Measurements from ENCODE around the gene IGF2BP2. TPM values are rescaled to one million over a fixed set of nuclear protein-coding genes. Genes with fewer than 3 reads are reported as not detected.
"Not testable (repeated sequence)": the region's sequence is repeated elsewhere in the genome, so short reads cannot be mapped to it uniquely, and the experiment has no call there.

Gene IGF2BP2
- polyA plus RNA-seq, 2 of the 4 experiments (the other 2 are of a cell fraction): 2.2 to 6.1 TPM

DNA sequence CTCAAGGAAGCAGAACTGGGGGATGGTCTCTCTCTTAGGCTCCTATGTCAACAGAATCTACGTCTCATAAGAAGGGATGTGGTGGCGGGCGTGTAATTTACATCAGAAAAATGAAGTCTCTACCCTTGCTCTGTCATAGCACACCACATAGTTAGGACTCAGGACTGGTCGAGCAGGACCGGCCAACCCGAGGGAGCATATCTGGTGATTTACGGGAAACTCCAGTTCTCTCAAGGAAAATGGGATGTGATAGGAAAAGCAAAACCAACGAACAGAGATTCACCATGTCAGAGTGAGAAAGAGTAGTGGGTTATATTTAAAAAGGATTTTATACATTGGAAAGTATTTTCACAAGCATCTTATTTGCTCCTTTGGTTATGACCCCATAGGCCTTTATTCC lies 54.7 kb downstream of the IGF2BP2 start:
- TF ChIP-seq MYC (IDR thresholded peaks at IDR 0.05; ENCODE audit: borderline replicate concordance, low read length): no peak
- TF ChIP-seq HOXB13 (CRISPR knock-in tag; IDR thresholded peaks at IDR 0.05; ENCODE audit: low read depth): no peak
- no peak for TF ChIP-seq SREBF2 (IDR thresholded peaks at IDR 0.05)
- no peak for TF ChIP-seq USF2 (IDR thresholded peaks at IDR 0.05)
- no peak for TF ChIP-seq SMC3 (IDR thresholded peaks at IDR 0.05)
- TF ChIP-seq PHF8 (IDR thresholded peaks at IDR 0.05; ENCODE audit: borderline replicate concordance, low read depth): no peak
- TF ChIP-seq CBX8 (IDR thresholded peaks at IDR 0.05): no peak
- TF ChIP-seq CHD2 (IDR thresholded peaks at IDR 0.05; ENCODE audit: low read length, partially characterized antibody): no peak
- no peak for TF ChIP-seq FOSB (CRISPR knock-in tag; IDR thresholded peaks at IDR 0.05)
- no peak for TF ChIP-seq HOXB5 (CRISPR knock-in tag; IDR thresholded peaks at IDR 0.05)
- TF ChIP-seq, protein P1, sequence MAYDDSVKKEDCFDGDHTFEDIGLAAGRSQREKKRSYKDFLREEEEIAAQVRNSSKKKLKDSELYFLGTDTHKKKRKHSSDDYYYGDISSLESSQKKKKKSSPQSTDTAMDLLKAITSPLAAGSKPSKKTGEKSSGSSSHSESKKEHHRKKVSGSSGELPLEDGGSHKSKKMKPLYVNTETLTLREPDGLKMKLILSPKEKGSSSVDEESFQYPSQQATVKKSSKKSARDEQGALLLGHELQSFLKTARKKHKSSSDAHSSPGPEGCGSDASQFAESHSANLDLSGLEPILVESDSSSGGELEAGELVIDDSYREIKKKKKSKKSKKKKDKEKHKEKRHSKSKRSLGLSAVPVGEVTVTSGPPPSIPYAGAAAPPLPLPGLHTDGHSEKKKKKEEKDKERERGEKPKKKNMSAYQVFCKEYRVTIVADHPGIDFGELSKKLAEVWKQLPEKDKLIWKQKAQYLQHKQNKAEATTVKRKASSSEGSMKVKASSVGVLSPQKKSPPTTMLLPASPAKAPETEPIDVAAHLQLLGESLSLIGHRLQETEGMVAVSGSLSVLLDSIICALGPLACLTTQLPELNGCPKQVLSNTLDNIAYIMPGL (CRISPR knock-in tag; IDR thresholded peaks at IDR 0.05; ENCODE audit: borderline replicate concordance): no peak
- TF ChIP-seq EHMT2 (IDR thresholded peaks at IDR 0.05; ENCODE audit: low read depth): no peak
- TF ChIP-seq RARB (CRISPR knock-in tag; IDR thresholded peaks at IDR 0.05): no peak
- TF ChIP-seq, protein P2, sequence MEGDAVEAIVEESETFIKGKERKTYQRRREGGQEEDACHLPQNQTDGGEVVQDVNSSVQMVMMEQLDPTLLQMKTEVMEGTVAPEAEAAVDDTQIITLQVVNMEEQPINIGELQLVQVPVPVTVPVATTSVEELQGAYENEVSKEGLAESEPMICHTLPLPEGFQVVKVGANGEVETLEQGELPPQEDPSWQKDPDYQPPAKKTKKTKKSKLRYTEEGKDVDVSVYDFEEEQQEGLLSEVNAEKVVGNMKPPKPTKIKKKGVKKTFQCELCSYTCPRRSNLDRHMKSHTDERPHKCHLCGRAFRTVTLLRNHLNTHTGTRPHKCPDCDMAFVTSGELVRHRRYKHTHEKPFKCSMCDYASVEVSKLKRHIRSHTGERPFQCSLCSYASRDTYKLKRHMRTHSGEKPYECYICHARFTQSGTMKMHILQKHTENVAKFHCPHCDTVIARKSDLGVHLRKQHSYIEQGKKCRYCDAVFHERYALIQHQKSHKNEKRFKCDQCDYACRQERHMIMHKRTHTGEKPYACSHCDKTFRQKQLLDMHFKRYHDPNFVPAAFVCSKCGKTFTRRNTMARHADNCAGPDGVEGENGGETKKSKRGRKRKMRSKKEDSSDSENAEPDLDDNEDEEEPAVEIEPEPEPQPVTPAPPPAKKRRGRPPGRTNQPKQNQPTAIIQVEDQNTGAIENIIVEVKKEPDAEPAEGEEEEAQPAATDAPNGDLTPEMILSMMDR (IDR thresholded peaks at IDR 0.05): no peak
- TF ChIP-seq CEBPB (IDR thresholded peaks at IDR 0.05): no peak
- TF ChIP-seq CHD4 (IDR thresholded peaks at IDR 0.05; ENCODE audit: borderline replicate concordance): no peak
- TF ChIP-seq ESRRA (IDR thresholded peaks at IDR 0.05; ENCODE audit: borderline replicate concordance, low read length): no peak
- TF ChIP-seq, protein P3, sequence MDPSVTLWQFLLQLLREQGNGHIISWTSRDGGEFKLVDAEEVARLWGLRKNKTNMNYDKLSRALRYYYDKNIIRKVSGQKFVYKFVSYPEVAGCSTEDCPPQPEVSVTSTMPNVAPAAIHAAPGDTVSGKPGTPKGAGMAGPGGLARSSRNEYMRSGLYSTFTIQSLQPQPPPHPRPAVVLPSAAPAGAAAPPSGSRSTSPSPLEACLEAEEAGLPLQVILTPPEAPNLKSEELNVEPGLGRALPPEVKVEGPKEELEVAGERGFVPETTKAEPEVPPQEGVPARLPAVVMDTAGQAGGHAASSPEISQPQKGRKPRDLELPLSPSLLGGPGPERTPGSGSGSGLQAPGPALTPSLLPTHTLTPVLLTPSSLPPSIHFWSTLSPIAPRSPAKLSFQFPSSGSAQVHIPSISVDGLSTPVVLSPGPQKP (IDR thresholded peaks at IDR 0.05; ENCODE audit: low read depth, low read length): no peak
- no peaks in the 10 kb centered on the region for H3K4me1 ChIP-seq
- no peaks in the 10 kb centered on the region for H3K9me3 ChIP-seq
- H3K4me3 ChIP-seq: no peak overlapping the region
- no peak overlapping the region for H3K27ac ChIP-seq
- ChIA-PET CTCF (interaction anchor here (2.1 to 2.3 kb wide), 2 partner anchors 32 to 36 kb away, joined by 6 to 31 read pairs; no protein-coding TSS in a partner anchor), POLR2A (no interaction called here)
- H3K4me2 ChIP-seq: no peak overlapping the region
- no peak for ATAC-seq
- DNase-seq (ENCODE audit: low read depth in 1 of 2, low spot score in 1 of 2): no peak
- FAIRE-seq: no peak
- WGBS (ENCODE audit: missing lambda C conversion rate): 89% methylated on average over 8 of the region's 8 CpGs

GRCh38 chr3:185768578-185768982 lies 56.3 kb downstream of the IGF2BP2 start:
- H3K4me3 ChIP-seq, H3K9me3 ChIP-seq, FAIRE-seq, H3K27ac ChIP-seq, H3K4me2 ChIP-seq, H3K4me1 ChIP-seq, POLR2A ChIA-PET: not testable (repeated sequence)
- CTCF ChIA-PET: interaction anchor here (0.8 to 2.8 kb wide), 34 partner anchors 8 to 182 kb away, joined by 3 to 44 read pairs (median 6); partner anchors contain the start of gene SENP2
- WGBS (ENCODE audit: missing lambda C conversion rate): 40% methylated on average over 4 of the region's 4 CpGs
- TF ChIP-seq, protein P2 (IDR thresholded peaks at IDR 0.05): peak; percentile 68
- TF ChIP-seq RAD21 (conservative IDR thresholded peaks at IDR 0.05 in 1 of 2, IDR thresholded peaks at IDR 0.05 in 1 of 2) (peak; percentile 49 to 58; a peak in 4 of 5 replicates), SMC3 (IDR thresholded peaks at IDR 0.05) (peak; percentile 58), USF2 (IDR thresholded peaks at IDR 0.05) (peak; percentile 60; the same call in 1 of the 2 replicates)
- peak; percentile 15 to 64 for DNase-seq (ENCODE audit: low read depth in 1 of 2, low spot score in 1 of 2)
- ATAC-seq: 0 out of 6 replicates have a peak, but pooled peaks of 1 of the 2 experiments have one; percentile 24

Data from A549 (cell line).